C4-2B (cell line): ENCODE measurements around the gene ANAPC1.
"Not testable (repeated sequence)": the region's sequence is repeated elsewhere in the genome, so short reads cannot be mapped to it uniquely, and the experiment has no call there.

Experiments used
- ZFX ChIP-seq: fragments of 450-650 bp; IDR thresholded peaks from 2 replicates; pipeline ENCODE4 v1.6.1; 2017
- TF ChIP-seq, protein P1 (sequence below): fragments of 450-650 bp; conservative IDR thresholded peaks from 2 replicates; pipeline ENCODE4 v1.5.1; 2017; ENCODE audit warnings: mild to moderate bottlenecking

DNA sequence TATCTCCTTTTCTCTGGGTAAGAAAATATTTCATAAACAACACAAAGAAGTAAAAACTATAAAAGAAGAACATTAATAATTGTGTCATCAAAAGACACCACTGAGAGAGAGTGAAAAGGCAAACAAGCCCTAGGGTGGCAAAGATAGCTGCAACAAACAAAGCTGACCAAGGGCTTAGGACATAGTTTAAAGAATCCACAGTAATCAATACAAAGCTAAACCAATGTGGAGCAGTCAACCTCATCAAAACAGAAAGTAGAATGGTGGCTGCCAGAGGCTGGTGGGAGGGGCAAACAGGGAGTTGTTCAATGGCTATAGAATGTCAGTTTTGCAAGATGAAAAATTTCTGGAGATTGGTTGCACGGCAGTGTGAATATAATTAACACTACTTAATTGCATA lies 93.4 kb downstream of the ANAPC1 start:
- TF ChIP-seq, protein P1, sequence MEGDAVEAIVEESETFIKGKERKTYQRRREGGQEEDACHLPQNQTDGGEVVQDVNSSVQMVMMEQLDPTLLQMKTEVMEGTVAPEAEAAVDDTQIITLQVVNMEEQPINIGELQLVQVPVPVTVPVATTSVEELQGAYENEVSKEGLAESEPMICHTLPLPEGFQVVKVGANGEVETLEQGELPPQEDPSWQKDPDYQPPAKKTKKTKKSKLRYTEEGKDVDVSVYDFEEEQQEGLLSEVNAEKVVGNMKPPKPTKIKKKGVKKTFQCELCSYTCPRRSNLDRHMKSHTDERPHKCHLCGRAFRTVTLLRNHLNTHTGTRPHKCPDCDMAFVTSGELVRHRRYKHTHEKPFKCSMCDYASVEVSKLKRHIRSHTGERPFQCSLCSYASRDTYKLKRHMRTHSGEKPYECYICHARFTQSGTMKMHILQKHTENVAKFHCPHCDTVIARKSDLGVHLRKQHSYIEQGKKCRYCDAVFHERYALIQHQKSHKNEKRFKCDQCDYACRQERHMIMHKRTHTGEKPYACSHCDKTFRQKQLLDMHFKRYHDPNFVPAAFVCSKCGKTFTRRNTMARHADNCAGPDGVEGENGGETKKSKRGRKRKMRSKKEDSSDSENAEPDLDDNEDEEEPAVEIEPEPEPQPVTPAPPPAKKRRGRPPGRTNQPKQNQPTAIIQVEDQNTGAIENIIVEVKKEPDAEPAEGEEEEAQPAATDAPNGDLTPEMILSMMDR, result not testable (repeated sequence)
- TF ChIP-seq ZFX, result not testable (repeated sequence)
